H1 (cell line): ENCODE measurements around the gene GALT. TPM values are rescaled to one million over a fixed set of nuclear protein-coding genes. Genes with fewer than 3 reads are reported as not detected.

Source experiments
- CTCF ChIA-PET: fragments of 300-600 bp; sonication (Branson Sonifier 250); formaldehyde crosslinking; loops from one replicate; lab custom pipeline; 2021; ENCODE audit not compliant: partially characterized antibody; lab: Charles Lee
- POLR2A ChIA-PET: fragments of 300-600 bp; sonication (Branson Sonifier 250); formaldehyde crosslinking; loops from one replicate; lab custom pipeline; 2021; ENCODE audit warnings: inconsistent platforms; ENCODE audit not compliant: partially characterized antibody; lab: Charles Lee
- DNase-seq, 2 experiments: peaks; one replicate each; pipeline versions ENCODE4 v3.0.0 to v3.0.0-alpha.2; 2010 to 2022; ENCODE audit warnings: low spot score in 2 of 2, low read depth in 1 of 2, mixed read lengths in 1 of 2
- FAIRE-seq: peaks from 2 replicates; lab custom pipeline; 2011; peaks lifted over from hg19 to GRCh38; lab: Jason Lieb, UNC
- H2AFZ ChIP-seq: 2 replicates; pipeline ENCODE4 v1.8.1; 2012; ENCODE audit warnings: low read length, inconsistent platforms
- H2AK5ac ChIP-seq: 2 replicates; pipeline ENCODE4 v1.6.1; 2013; ENCODE audit warnings: low read depth, low read length
- H2BK120ac ChIP-seq: replicated peaks from 2 replicates; pipeline ENCODE3; 2013; ENCODE audit warnings: low read depth, low read length, inconsistent platforms
- H2BK12ac ChIP-seq: 2 replicates; pipeline ENCODE4 v1.6.1; 2013; ENCODE audit warnings: low read depth, low read length
- H2BK15ac ChIP-seq: 2 replicates; pipeline ENCODE4 v1.6.1; 2013; ENCODE audit warnings: low read length
- H2BK20ac ChIP-seq: 2 replicates; pipeline ENCODE4 v1.6.1; 2013; ENCODE audit warnings: low read length
- H2BK5ac ChIP-seq: 2 replicates; pipeline ENCODE4 v1.6.1; 2013; ENCODE audit warnings: low read depth, low read length
- H3K14ac ChIP-seq: 2 replicates; pipeline ENCODE4 v1.6.1; 2013; ENCODE audit warnings: inconsistent platforms; ENCODE audit not compliant: insufficient read length
- H3K18ac ChIP-seq: 2 replicates; pipeline ENCODE4 v1.6.1; 2013; ENCODE audit warnings: low read length; ENCODE audit errors: extremely low read depth
- H3K23ac ChIP-seq: 2 replicates; pipeline ENCODE4 v1.6.1; 2013; ENCODE audit warnings: inconsistent platforms; ENCODE audit not compliant: insufficient read length
- H3K23me2 ChIP-seq: 2 replicates; pipeline ENCODE4 v1.6.1; 2013; ENCODE audit warnings: low read depth, low read length
- H3K27ac ChIP-seq: 2 replicates; pipeline ENCODE4 v1.6.1; 2011; ENCODE audit warnings: low read depth, low read length, inconsistent platforms
- H3K27me3 ChIP-seq, 4 experiments: replicated peaks in 1 of 4; 1 replicate in 1 of 4; 2 replicates in 3 of 4; pipeline versions ENCODE4 v1.6.1 to v1.8.1; 2011 to 2013; ENCODE audit warnings: low read length in 3 of 4, mild to moderate bottlenecking in 3 of 4, inconsistent platforms in 2 of 4, mixed read lengths in 2 of 4, moderate library complexity in 1 of 4; ENCODE audit not compliant: control insufficient read depth in 3 of 4, insufficient read depth in 3 of 4; ENCODE audit errors: extremely low read depth in 1 of 4
- H3K36me3 ChIP-seq, 4 experiments: 2 replicates each; pipeline versions ENCODE4 v1.6.1 to v1.8.1; 2011 to 2013; ENCODE audit warnings: mild to moderate bottlenecking in 4 of 4, low read length in 3 of 4, moderate library complexity in 2 of 4, control low read depth in 1 of 4, inconsistent platforms in 1 of 4; ENCODE audit not compliant: insufficient read depth in 4 of 4, control insufficient read depth in 2 of 4
- H3K4ac ChIP-seq: replicated peaks from 2 replicates; pipeline ENCODE3; 2013; ENCODE audit warnings: low read length, low read depth, mixed read lengths, inconsistent platforms; ENCODE audit not compliant: insufficient read length
- H3K4me1 ChIP-seq, 4 experiments: replicated peaks in 1 of 4; 1 replicate in 1 of 4; 2 replicates in 3 of 4; pipeline versions ENCODE4 v1.6.1 to v1.8.1; 2011 to 2013; ENCODE audit warnings: low read length in 3 of 4, inconsistent platforms in 2 of 4, mixed read lengths in 1 of 4; ENCODE audit not compliant: insufficient read depth in 4 of 4, control insufficient read depth in 3 of 4
- H3K4me2 ChIP-seq, 2 experiments: 2 replicates each; pipeline versions ENCODE4 v1.6.1 to v1.8.1; 2011 to 2013; ENCODE audit warnings: low read depth in 2 of 2, low read length in 2 of 2, control low read depth in 1 of 2, inconsistent platforms in 1 of 2, mild to moderate bottlenecking in 1 of 2; ENCODE audit not compliant: insufficient read depth in 1 of 2
- H3K4me3 ChIP-seq, 4 experiments: fragments of 200-600, 300-600 bp in 1 of 4; sonication (generic), shearing (Covaris generic), sonication (Bioruptor Twin) in 1 of 4; 2 replicates each; pipeline versions ENCODE4 v1.5.1 to v1.8.1; 2011 to 2016; ENCODE audit warnings: low read length in 4 of 4, low read depth in 3 of 4, control low read depth in 2 of 4, inconsistent platforms in 2 of 4, mild to moderate bottlenecking in 2 of 4, mixed read lengths in 1 of 4, moderate library complexity in 1 of 4; ENCODE audit not compliant: insufficient read depth in 2 of 4; ENCODE audit errors: extremely low read depth in 1 of 4
- H3K56ac ChIP-seq: replicated peaks from 2 replicates; pipeline ENCODE3; 2013; ENCODE audit warnings: low read depth, mild to moderate bottlenecking, mixed read lengths, low read length, inconsistent platforms; ENCODE audit not compliant: insufficient read length
- H3K79me1 ChIP-seq: 2 replicates; pipeline ENCODE4 v1.6.1; 2013; ENCODE audit warnings: low read depth, low read length, control low read depth
- H3K79me2 ChIP-seq, 2 experiments: 2 replicates each; pipeline versions ENCODE4 v1.6.1 to v1.8.1; 2012 to 2013; ENCODE audit warnings: low read length in 2 of 2, mild to moderate bottlenecking in 2 of 2, inconsistent platforms in 1 of 2; ENCODE audit not compliant: insufficient read depth in 2 of 2, control insufficient read depth in 1 of 2
- H3K9ac ChIP-seq, 4 experiments: replicated peaks in 1 of 4; 1 replicate in 1 of 4; 2 replicates in 3 of 4; pipeline versions ENCODE4 v1.6.1 to v1.8.1; 2011 to 2013; ENCODE audit warnings: low read depth in 3 of 4, low read length in 3 of 4, control low read depth in 2 of 4, mild to moderate bottlenecking in 2 of 4, moderate library complexity in 2 of 4, inconsistent platforms in 1 of 4; ENCODE audit errors: extremely low read depth in 1 of 4
- H3K9me3 ChIP-seq, 2 experiments: 2 replicates each; pipeline versions ENCODE4 v1.6.1 to v1.8.1; 2012 to 2013; ENCODE audit warnings: mild to moderate bottlenecking in 2 of 2, moderate library complexity in 2 of 2, control low read depth in 1 of 2, inconsistent platforms in 1 of 2, low read depth in 1 of 2, low read length in 1 of 2, mixed read lengths in 1 of 2; ENCODE audit not compliant: insufficient read depth in 2 of 2
- H4K20me1 ChIP-seq, 2 experiments: replicated peaks in 1 of 2; 2 replicates each; pipeline versions ENCODE3 to v1.8.1; 2011 to 2013; ENCODE audit warnings: inconsistent platforms in 2 of 2, low read length in 2 of 2, mild to moderate bottlenecking in 1 of 2; ENCODE audit not compliant: insufficient read depth in 2 of 2, control insufficient read depth in 1 of 2
- H4K5ac ChIP-seq: 2 replicates; pipeline ENCODE4 v1.6.1; 2013; ENCODE audit warnings: low read length, low read depth, mixed read lengths, inconsistent platforms; ENCODE audit not compliant: insufficient read length
- H4K8ac ChIP-seq: 2 replicates; pipeline ENCODE4 v1.8.0; 2013; ENCODE audit warnings: mild to moderate bottlenecking, moderate library complexity, low read length, inconsistent platforms; ENCODE audit not compliant: insufficient read depth; ENCODE audit errors: extremely low read depth
- H4K91ac ChIP-seq: replicated peaks from 2 replicates; pipeline ENCODE3; 2013; ENCODE audit warnings: low read length, mixed read lengths, inconsistent platforms; ENCODE audit not compliant: insufficient read length
- CBX8 ChIP-seq: fragments of 300-800, 300-1000 bp; sonication (generic); IDR thresholded peaks from 2 replicates; pipeline ENCODE4 v1.7.1; 2016; ENCODE audit warnings: low read depth, low read length, borderline replicate concordance
- CHD1 ChIP-seq: IDR thresholded peaks from 2 replicates; pipeline ENCODE4 v1.6.1; 2012; ENCODE audit warnings: low read depth, low read length, improper control_type of control experiment
- CREB1 ChIP-seq: IDR thresholded peaks from 2 replicates; pipeline ENCODE4 v1.6.1; 2012; ENCODE audit warnings: inconsistent platforms
- FOSL1 ChIP-seq: IDR thresholded peaks from 2 replicates; pipeline ENCODE4 v1.6.1; 2011; ENCODE audit warnings: mild to moderate bottlenecking, low read depth, low read length, moderate library complexity; ENCODE audit not compliant: insufficient read depth
- MAFK ChIP-seq: IDR thresholded peaks from 2 replicates; pipeline ENCODE4 v1.6.1; 2012; ENCODE audit warnings: low read depth, mild to moderate bottlenecking, improper control_type of control experiment, low read length
- RAD21 ChIP-seq, 2 experiments: IDR thresholded peaks in 1 of 2; conservative IDR thresholded peaks in 1 of 2; 2 replicates each; pipeline ENCODE4 v1.6.1; 2011; ENCODE audit warnings: low read depth in 2 of 2, low read length in 2 of 2, improper control_type of control experiment in 1 of 2, inconsistent platforms in 1 of 2, mild to moderate bottlenecking in 1 of 2, moderate library complexity in 1 of 2
- SP4 ChIP-seq: IDR thresholded peaks from 2 replicates; pipeline ENCODE4 v1.6.1; 2012; ENCODE audit warnings: low read length, inconsistent platforms
- SRF ChIP-seq: IDR thresholded peaks from 2 replicates; pipeline ENCODE4 v1.6.1; 2011; ENCODE audit warnings: mild to moderate bottlenecking, low read depth, low read length, moderate library complexity
- polyA plus RNA-seq, 7 experiments: library from polyadenylated mRNA; depleted of rRNA in 3 of 7; stranded (reverse) in 5 of 7; unstranded in 2 of 7; fragments of >200 nt in 5 of 7; fragments of 200-250 nt in 2 of 7; gene quantifications; 1 replicate in 5 of 7; 2 replicates in 1 of 7; 4 replicates in 1 of 7; pipeline versions ENCODE4 v1.2.1 to v1.2.3, GENCODE V29; 2011 to 2013; ENCODE audit warnings: missing spikeins in 2 of 7, mixed read lengths in 2 of 7
- total RNA-seq: library from RNA; stranded (reverse); fragmentation: NEBNext Ultra II Directional; extraction: Animal tissue kit (Norgen Biotek cat#: 25700); gene quantifications from 2 replicates; pipeline ENCODE4 v1.2.1, GENCODE V29; 2021
- TF ChIP-seq, protein P1 (sequence below): IDR thresholded peaks from 2 replicates; pipeline ENCODE4 v1.6.1; 2011; ENCODE audit warnings: low read depth, mild to moderate bottlenecking, low read length; ENCODE audit not compliant: insufficient read depth
- TF ChIP-seq, protein P2 (sequence below): IDR thresholded peaks from 2 replicates; pipeline ENCODE4 v1.6.1; 2012; ENCODE audit warnings: inconsistent platforms

Gene GALT
- total and polyA plus RNA-seq, 2 of the 8 experiments (the other 6 are each of a cell fraction or from before 2014, with no cell fraction given) = 21.9 to 50.6 TPM

DNA sequence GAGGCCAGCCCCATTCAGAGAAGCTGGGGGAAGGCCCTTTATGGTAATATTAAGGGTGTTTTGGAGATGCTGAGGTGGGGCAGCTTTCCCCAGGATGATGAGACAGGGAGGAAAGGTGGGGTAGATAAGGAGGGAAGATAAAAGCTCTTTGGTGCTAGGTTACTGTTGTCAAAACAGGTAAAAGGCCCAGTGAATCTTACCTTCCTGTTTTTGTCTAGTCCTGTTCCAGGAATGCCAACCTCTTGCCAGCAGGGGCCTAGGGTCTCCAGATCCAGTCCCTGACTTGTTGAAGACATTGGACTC is 16.8 kb downstream of the GALT start:
- Histone ChIP-seq H3K4ac (no peak overlapping the region), H3K9me3 (no peaks in the 10 kb centered on the region), H4K5ac (no peak overlapping the region), H3K18ac (no peak overlapping the region), H3K4me3 (no peak overlapping the region), H2BK15ac (no peak overlapping the region), H3K56ac (no peak overlapping the region), H2BK5ac (no peak overlapping the region), H3K4me2 (no peak overlapping the region), H2AK5ac (no peak overlapping the region), H2BK20ac (no peak overlapping the region), H4K8ac (no peak overlapping the region), H3K23ac (no peak overlapping the region), H2BK120ac (no peak overlapping the region), H2BK12ac (no peak overlapping the region), H4K91ac (no peak overlapping the region), H3K36me3 (peaks cover 0 to 2% (median 0%) of the 10 kb centered on the region in 4 experiments; a peak in 2 of 8 replicates), H3K79me2 (peaks cover 0 to 8% of the 10 kb centered on the region in 2 experiments; a peak in 1 of 4 replicates), H3K23me2 (peaks cover 9% of the 10 kb centered on the region), H4K20me1 (peaks cover 0 to 1% of the 10 kb centered on the region in 2 experiments), H2AFZ (no peak overlapping the region), H3K14ac (no peak overlapping the region), H3K27ac (no peak overlapping the region), H3K9ac (no peak overlapping the region), H3K4me1 (peaks cover 0 to 4% (median 2%) of the 10 kb centered on the region in 4 experiments; a peak in 2 of 7 replicates), H3K79me1 (no peaks in the 10 kb centered on the region), H3K27me3 (peaks cover 0 to 5% (median 0%) of the 10 kb centered on the region in 4 experiments; a peak in 2 of 7 replicates)
- no peak for TF ChIP-seq CHD1
- no peak for TF ChIP-seq CBX8
- TF ChIP-seq, protein P1, sequence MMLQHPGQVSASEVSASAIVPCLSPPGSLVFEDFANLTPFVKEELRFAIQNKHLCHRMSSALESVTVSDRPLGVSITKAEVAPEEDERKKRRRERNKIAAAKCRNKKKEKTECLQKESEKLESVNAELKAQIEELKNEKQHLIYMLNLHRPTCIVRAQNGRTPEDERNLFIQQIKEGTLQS = no peak
- TF ChIP-seq SP4 = no peak
- no peak for TF ChIP-seq MAFK
- TF ChIP-seq RAD21 (IDR thresholded peaks at IDR 0.05 in 1 of 2, conservative IDR thresholded peaks at IDR 0.05 in 1 of 2; ENCODE audit: low read depth in 2 of 2, low read length in 2 of 2) = no peak
- no peak for TF ChIP-seq SRF
- TF ChIP-seq, protein P2, sequence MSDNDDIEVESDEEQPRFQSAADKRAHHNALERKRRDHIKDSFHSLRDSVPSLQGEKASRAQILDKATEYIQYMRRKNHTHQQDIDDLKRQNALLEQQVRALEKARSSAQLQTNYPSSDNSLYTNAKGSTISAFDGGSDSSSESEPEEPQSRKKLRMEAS = no peak
- TF ChIP-seq CREB1 = no peak
- TF ChIP-seq FOSL1 = no peak
- DNase-seq = no peak
- FAIRE-seq = no peak
- ChIA-PET CTCF (interaction anchor here (0.9 to 15.2 kb wide), 8 partner anchors 12 to 48 kb away, joined by 3 to 277 read pairs (median 10); partner anchors contain the start of genes ARID3C, GALT, IL11RA and SIGMAR1), POLR2A (interaction anchor here (2.6 to 7.7 kb wide), 2 partner anchors 8 to 14 kb away, joined by 10 to 92 read pairs; partner anchors contain the start of genes GALT and IL11RA)
